GM19023 (cell line): ENCODE data around the gene NBEAL2.
A peak's percentile ranks its signal among the peaks of the same experiment; 100 is the strongest.
"Not testable (repeated sequence)": the region's sequence is repeated elsewhere in the genome, so short reads cannot be mapped to it uniquely, and the experiment has no call there.

ENCODE experiments used
- ATAC-seq: cut with Tn5 transposase; IDR thresholded peaks from one replicate; pipeline ENCODE4 v1.9.1; 2021; ENCODE audit warnings: mild to moderate bottlenecking, moderate library complexity; ENCODE audit not compliant: unreplicated experiment

The NBEAL2 gene

GRCh38 chr3:47010910-47011309 is 31.4 kb downstream of the NBEAL2 start:
- ATAC-seq, result no peak

GRCh38 chr3:47011371-47011770 is 31.9 kb downstream of the NBEAL2 start:
- ATAC-seq, result no peak

- no peak for ATAC-seq
Observed at GRCh38 chr3:47012342-47013230, 33.1 kb downstream of the NBEAL2 start.

GRCh38 chr3:47013231-47013630 is 33.8 kb downstream of the NBEAL2 start:
- no peak for ATAC-seq

- no peak for ATAC-seq
Observed at GRCh38 chr3:47014036-47014435, 34.6 kb downstream of the NBEAL2 start.

GRCh38 chr3:47015151-47015550 is 35.7 kb downstream of the NBEAL2 start:
- no peak for ATAC-seq

- no peak for ATAC-seq
Observed at GRCh38 chr3:47016086-47016933, 36.8 kb downstream of the NBEAL2 start.

GRCh38 chr3:47016934-47017435 is 37.5 kb downstream of the NBEAL2 start:
- no peak for ATAC-seq

- no peak for ATAC-seq
Observed at GRCh38 chr3:47017504-47018268, 38.2 kb downstream of the NBEAL2 start.

GRCh38 chr3:47018269-47018611 is 38.8 kb downstream of the NBEAL2 start:
- no peak for ATAC-seq

- ATAC-seq, result peak; percentile 60
Observed at GRCh38 chr3:47019201-47019600, 39.7 kb downstream of the NBEAL2 start.

GRCh38 chr3:47020311-47020710 is 40.8 kb downstream of the NBEAL2 start:
- ATAC-seq, result no peak

GRCh38 chr3:47022641-47023071 is 43.2 kb downstream of the NBEAL2 start:
- no peak for ATAC-seq

GRCh38 chr3:47024932-47025331 is 45.5 kb downstream of the NBEAL2 start:
- ATAC-seq, result no peak

- not testable (repeated sequence) for ATAC-seq
Observed at GRCh38 chr3:47026432-47026831, 47.0 kb downstream of the NBEAL2 start.

- ATAC-seq, result no peak
Observed at GRCh38 chr3:47028146-47028545, 48.7 kb downstream of the NBEAL2 start.

- ATAC-seq, result no peak
Observed at GRCh38 chr3:47028667-47029066, 49.2 kb downstream of the NBEAL2 start.

GRCh38 chr3:47031041-47031440 is 51.6 kb downstream of the NBEAL2 start:
- not testable (repeated sequence) for ATAC-seq

GRCh38 chr3:47034868-47035489 is 55.5 kb downstream of the NBEAL2 start:
- ATAC-seq, result no peak

- ATAC-seq, result no peak
Observed at GRCh38 chr3:47035645-47036044, 56.2 kb downstream of the NBEAL2 start.
